Tibial nerve (tissue), 4 donors: ENCODE data around the gene UBE2C.

ENCODE experiments used
- EP300 ChIP-seq, 2 donors: sonication (generic); formaldehyde crosslinking; IDR thresholded peaks; one replicate each; pipeline ENCODE4 v1.6.1; 2017; ENCODE audit warnings: antibody characterized with exemption in 2 of 2, mild to moderate bottlenecking in 1 of 2
- POLR2A ChIP-seq, 2 donors: fragments of 450-650 bp; IDR thresholded peaks; one replicate each; pipeline ENCODE4 v1.6.1; 2017; ENCODE audit warnings: antibody characterized with exemption in 2 of 2, mild to moderate bottlenecking in 2 of 2, moderate library complexity in 2 of 2
- TF ChIP-seq, protein P1 (sequence below), 5 experiments: fragments of 200-600 bp in 3 of 5; fragments of 450-650 bp in 2 of 5; sonication (generic) in 3 of 5; IDR thresholded peaks; one replicate each; pipeline ENCODE4 v1.5.1; 2016 to 2019; ENCODE audit warnings: antibody characterized with exemption in 5 of 5, mild to moderate bottlenecking in 3 of 5, moderate library complexity in 2 of 5

DNA sequence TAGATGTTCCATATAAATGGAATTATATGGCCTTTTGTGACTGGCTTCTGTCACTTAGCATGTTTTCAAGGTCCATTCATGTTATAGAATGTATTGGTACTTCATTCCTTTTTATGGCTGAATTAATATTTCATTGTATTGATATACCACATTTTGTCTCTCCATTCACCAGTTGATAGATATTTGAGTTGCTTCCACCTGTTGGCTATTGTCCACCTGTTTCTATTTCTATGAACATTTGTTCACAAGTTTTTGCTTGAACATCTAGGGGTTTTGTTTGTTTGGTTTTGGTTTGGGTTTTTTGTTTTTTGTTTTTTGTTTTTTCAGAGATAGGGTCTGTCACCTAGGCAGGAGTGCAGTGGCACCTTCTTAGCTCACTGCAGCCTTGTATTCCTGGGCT, 44.0 kb upstream of the UBE2C start:
- TF ChIP-seq, protein P1, sequence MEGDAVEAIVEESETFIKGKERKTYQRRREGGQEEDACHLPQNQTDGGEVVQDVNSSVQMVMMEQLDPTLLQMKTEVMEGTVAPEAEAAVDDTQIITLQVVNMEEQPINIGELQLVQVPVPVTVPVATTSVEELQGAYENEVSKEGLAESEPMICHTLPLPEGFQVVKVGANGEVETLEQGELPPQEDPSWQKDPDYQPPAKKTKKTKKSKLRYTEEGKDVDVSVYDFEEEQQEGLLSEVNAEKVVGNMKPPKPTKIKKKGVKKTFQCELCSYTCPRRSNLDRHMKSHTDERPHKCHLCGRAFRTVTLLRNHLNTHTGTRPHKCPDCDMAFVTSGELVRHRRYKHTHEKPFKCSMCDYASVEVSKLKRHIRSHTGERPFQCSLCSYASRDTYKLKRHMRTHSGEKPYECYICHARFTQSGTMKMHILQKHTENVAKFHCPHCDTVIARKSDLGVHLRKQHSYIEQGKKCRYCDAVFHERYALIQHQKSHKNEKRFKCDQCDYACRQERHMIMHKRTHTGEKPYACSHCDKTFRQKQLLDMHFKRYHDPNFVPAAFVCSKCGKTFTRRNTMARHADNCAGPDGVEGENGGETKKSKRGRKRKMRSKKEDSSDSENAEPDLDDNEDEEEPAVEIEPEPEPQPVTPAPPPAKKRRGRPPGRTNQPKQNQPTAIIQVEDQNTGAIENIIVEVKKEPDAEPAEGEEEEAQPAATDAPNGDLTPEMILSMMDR (IDR thresholded peaks at IDR 0.05) = no peak
- TF ChIP-seq POLR2A (IDR thresholded peaks at IDR 0.05) = no peak
- TF ChIP-seq EP300 (IDR thresholded peaks at IDR 0.05) = no peak
